T-helper 9 cell (primary cell): ENCODE data around the gene PCDHA12.
"Not testable (repeated sequence)": the region's sequence is repeated elsewhere in the genome, so short reads cannot be mapped to it uniquely, and the experiment has no call there.

ENCODE experiments used
- DNase-seq: peaks from one replicate; pipeline ENCODE4 v3.0.0-alpha.2; 2020

PCDHA12 gene

GRCh38 chr5:140857177-140857986 is 17.7 kb upstream of the PCDHA12 start:
- DNase-seq, result no peak

GRCh38 chr5:140857987-140858240 is 17.2 kb upstream of the PCDHA12 start:
- no peak for DNase-seq

- DNase-seq, result no peak
These were observed 12.4 kb upstream of the PCDHA12 start for GRCh38 chr5:140862441-140863295.

GRCh38 chr5:140868721-140869554 is 6.2 kb upstream of the PCDHA12 start, which contains the start of gene PCDHA11:
TSS of gene PCDHA11 (plus strand) at chr5:140868957. CDS start at chr5:140869104, 147 bp downstream.
- no peak for DNase-seq

- DNase-seq, result no peak
These were observed 5.6 kb upstream of the PCDHA12 start for GRCh38 chr5:140869555-140869886.

- DNase-seq, result no peak
These were observed 4.6 kb upstream of the PCDHA12 start for GRCh38 chr5:140870221-140871201.

GRCh38 chr5:140876541-140877261 is 1.6 kb downstream of the PCDHA12 start:
- DNase-seq, result not testable (repeated sequence)

- DNase-seq, result no peak
These were observed 2.1 kb downstream of the PCDHA12 start for GRCh38 chr5:140877262-140877581.

GRCh38 chr5:140881889-140882590 is 6.9 kb downstream of the PCDHA12 start, which contains the start of gene PCDHA13:
TSS of gene PCDHA13 (plus strand) at chr5:140882124. CDS start at chr5:140882269, 145 bp downstream.
- DNase-seq, result no peak

GRCh38 chr5:140882591-140882899 is 7.4 kb downstream of the PCDHA12 start:
- DNase-seq, result no peak

GRCh38 chr5:140883373-140883772 is 8.3 kb downstream of the PCDHA12 start:
- DNase-seq, result no peak

GRCh38 chr5:140883927-140884697 is 9.0 kb downstream of the PCDHA12 start:
- DNase-seq, result no peak

GRCh38 chr5:140916325-140916724 is 41.2 kb downstream of the PCDHA12 start:
- DNase-seq, result no peak

- DNase-seq, result no peak
These were observed 48.5 kb downstream of the PCDHA12 start for GRCh38 chr5:140923601-140924000.

GRCh38 chr5:140925806-140926442 is 50.8 kb downstream of the PCDHA12 start, which contains the start of gene PCDHAC1:
TSS of gene PCDHAC1 (plus strand) at chr5:140926299. CDS start at chr5:140926893, 594 bp downstream.
- DNase-seq, result no peak

GRCh38 chr5:140926443-140927227 is 51.5 kb downstream of the PCDHA12 start:
- peak; percentile 10 for DNase-seq

- DNase-seq, result no peak
These were observed 52.1 kb downstream of the PCDHA12 start for GRCh38 chr5:140927228-140927573.
